ENCODE results near the gene CAP2.

CAP2 gene

GRCh38 chr6:17419189-17419575, 25.8 kb downstream of the CAP2 start (continued):
- TF ChIP-seq, protein P1, sequence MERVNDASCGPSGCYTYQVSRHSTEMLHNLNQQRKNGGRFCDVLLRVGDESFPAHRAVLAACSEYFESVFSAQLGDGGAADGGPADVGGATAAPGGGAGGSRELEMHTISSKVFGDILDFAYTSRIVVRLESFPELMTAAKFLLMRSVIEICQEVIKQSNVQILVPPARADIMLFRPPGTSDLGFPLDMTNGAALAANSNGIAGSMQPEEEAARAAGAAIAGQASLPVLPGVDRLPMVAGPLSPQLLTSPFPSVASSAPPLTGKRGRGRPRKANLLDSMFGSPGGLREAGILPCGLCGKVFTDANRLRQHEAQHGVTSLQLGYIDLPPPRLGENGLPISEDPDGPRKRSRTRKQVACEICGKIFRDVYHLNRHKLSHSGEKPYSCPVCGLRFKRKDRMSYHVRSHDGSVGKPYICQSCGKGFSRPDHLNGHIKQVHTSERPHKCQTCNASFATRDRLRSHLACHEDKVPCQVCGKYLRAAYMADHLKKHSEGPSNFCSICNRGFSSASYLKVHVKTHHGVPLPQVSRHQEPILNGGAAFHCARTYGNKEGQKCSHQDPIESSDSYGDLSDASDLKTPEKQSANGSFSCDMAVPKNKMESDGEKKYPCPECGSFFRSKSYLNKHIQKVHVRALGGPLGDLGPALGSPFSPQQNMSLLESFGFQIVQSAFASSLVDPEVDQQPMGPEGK (CRISPR knock-in tag; IDR thresholded peaks at IDR 0.05; ENCODE audit: borderline replicate concordance), result no peak

- ATAC-seq, result no peak
- TF ChIP-seq ZNF70 (CRISPR knock-in tag; IDR thresholded peaks at IDR 0.05), result no peak
- no peak for TF ChIP-seq ARNTL (CRISPR knock-in tag; IDR thresholded peaks at IDR 0.05; ENCODE audit: borderline replicate concordance, low read depth)
- TF ChIP-seq SNAI2 (CRISPR knock-in tag; IDR thresholded peaks at IDR 0.05), result no peak
- no peak for TF ChIP-seq GLIS3 (CRISPR knock-in tag; IDR thresholded peaks at IDR 0.05)
- TF ChIP-seq TCF4 (CRISPR knock-in tag; IDR thresholded peaks at IDR 0.05; ENCODE audit: borderline replicate concordance), result no peak
- no peak for TF ChIP-seq BACH2 (CRISPR knock-in tag; IDR thresholded peaks at IDR 0.05; ENCODE audit: borderline replicate concordance)
- TF ChIP-seq ZC3H10 (CRISPR knock-in tag; IDR thresholded peaks at IDR 0.05), result no peak
- no peak for TF ChIP-seq CSRNP3 (CRISPR knock-in tag; IDR thresholded peaks at IDR 0.05)
- TF ChIP-seq, protein P1 (CRISPR knock-in tag; IDR thresholded peaks at IDR 0.05; ENCODE audit: borderline replicate concordance), result no peak
- no peak for TF ChIP-seq TSHZ2 (CRISPR knock-in tag; IDR thresholded peaks at IDR 0.05)
- TF ChIP-seq RARB (CRISPR knock-in tag; IDR thresholded peaks at IDR 0.05), result no peak
Observed at GRCh38 chr6:17420368-17420767, 27.0 kb downstream of the CAP2 start.

GRCh38 chr6:17421406-17421805, 28.0 kb downstream of the CAP2 start:
- ATAC-seq, result no peak
- TF ChIP-seq ESRRG (CRISPR knock-in tag; IDR thresholded peaks at IDR 0.05), result no peak
- no peak for TF ChIP-seq GLIS3 (CRISPR knock-in tag; IDR thresholded peaks at IDR 0.05)
- no peak for TF ChIP-seq CSDC2 (CRISPR knock-in tag; IDR thresholded peaks at IDR 0.05)
- no peak for TF ChIP-seq ISL1 (CRISPR knock-in tag; IDR thresholded peaks at IDR 0.05)
- TF ChIP-seq ZFP3 (CRISPR knock-in tag; IDR thresholded peaks at IDR 0.05), result no peak
- TF ChIP-seq TSHZ2 (CRISPR knock-in tag; IDR thresholded peaks at IDR 0.05), result no peak
- TF ChIP-seq ZNF8 (CRISPR knock-in tag; IDR thresholded peaks at IDR 0.05), result no peak
- TF ChIP-seq ZNF70 (CRISPR knock-in tag; IDR thresholded peaks at IDR 0.05), result no peak
- no peak for TF ChIP-seq RARB (CRISPR knock-in tag; IDR thresholded peaks at IDR 0.05)
- TF ChIP-seq BACH2 (CRISPR knock-in tag; IDR thresholded peaks at IDR 0.05; ENCODE audit: borderline replicate concordance), result no peak
- TF ChIP-seq ZNF565 (CRISPR knock-in tag; conservative IDR thresholded peaks at IDR 0.05; ENCODE audit: low read depth), result no peak

DNA sequence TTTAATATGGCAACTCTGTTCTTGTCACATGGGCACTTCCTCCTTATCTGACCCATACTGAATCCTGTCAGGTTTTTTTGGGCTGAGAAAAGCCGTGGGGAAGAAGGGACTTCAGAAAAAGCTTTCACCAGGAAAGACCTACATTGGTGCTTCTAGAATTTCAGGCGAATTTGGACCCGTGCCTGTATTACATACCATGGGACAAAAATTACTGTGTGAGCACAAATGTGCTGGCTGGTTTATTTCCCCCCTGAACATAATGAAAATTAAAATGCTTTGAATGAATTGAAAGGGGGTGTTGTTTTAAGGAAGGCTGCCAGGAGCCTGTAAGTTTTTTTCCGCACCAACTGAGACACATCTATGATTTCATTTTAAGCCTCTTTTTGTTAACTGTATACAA, 29.6 kb downstream of the CAP2 start:
- ATAC-seq, result no peak

More for the DNA sequence above, 29.6 kb downstream of the CAP2 start:
- no peak for TF ChIP-seq TSHZ2 (CRISPR knock-in tag; IDR thresholded peaks at IDR 0.05)
- no peak for TF ChIP-seq SNAI2 (CRISPR knock-in tag; IDR thresholded peaks at IDR 0.05)
- TF ChIP-seq TCF4 (CRISPR knock-in tag; IDR thresholded peaks at IDR 0.05; ENCODE audit: borderline replicate concordance), result no peak
- no peak for TF ChIP-seq ZC3H10 (CRISPR knock-in tag; IDR thresholded peaks at IDR 0.05)
- TF ChIP-seq CREB5 (CRISPR knock-in tag; IDR thresholded peaks at IDR 0.05; ENCODE audit: low read depth), result no peak
